ENCODE data around the gene HABP4.

- TF ChIP-seq POLR2A (IDR thresholded peaks at IDR 0.05) (no peak), CTCF (IDR thresholded peaks at IDR 0.05) (no peak)
Measured at GRCh38 chr9:96419691-96419969, 30.3 kb upstream of the HABP4 start.
